HepG2 (cell line): ENCODE data around the gene MYRFL. TPM values are rescaled to one million over a fixed set of nuclear protein-coding genes. Genes with fewer than 3 reads are reported as not detected.

Experiments used
- ATAC-seq: fragments of 200-7000 bp; cut with Tn5 transposase; 3 replicates; pipeline ENCODE4 v1.9.1; 2020; ENCODE audit warnings: mild to moderate bottlenecking, moderate library complexity
- BruUV-seq: library from RNA; stranded (reverse); fragments of 400-500 nt; replicated peaks from 2 replicates; lab custom pipeline; 2021; lab: Mats Ljungman, UMichigan
- CTCF ChIA-PET: fragments of 300-600 bp; formaldehyde crosslinking; extraction: SDS; loops from one replicate; lab custom pipeline; 2021; ENCODE audit warnings: low total read pairs, inconsistent platforms, low intra/inter-chr PET ratio; lab: Yijun Ruan, JAX
- POLR2A ChIA-PET: fragments of 350-600 bp; sonication (Branson Sonifier 250); formaldehyde crosslinking; loops from one replicate; lab custom pipeline; 2020; ENCODE audit warnings: antibody characterized with exemption, inconsistent platforms; lab: Yijun Ruan, JAX
- DNase-seq: peaks from one replicate; pipeline ENCODE4 v3.0.0-alpha.2; 2015; ENCODE audit warnings: low spot score
- FAIRE-seq: peaks from 3 replicates; lab custom pipeline; 2011; peaks lifted over from hg19 to GRCh38; lab: Jason Lieb, UNC
- H2AFZ ChIP-seq: one replicate; pipeline ENCODE4 v1.6.1; 2011; ENCODE audit warnings: low read length, inconsistent platforms
- H3K27ac ChIP-seq: fragments of 300-600 bp; 3 replicates; pipeline ENCODE4 v1.8.0; 2011; ENCODE audit warnings: mixed run types, mild to moderate bottlenecking, mixed read lengths, low read length, inconsistent platforms; ENCODE audit not compliant: insufficient read depth; ENCODE audit errors: extremely low read length
- H3K27me3 ChIP-seq, 2 experiments: fragments of 200-600 bp in 1 of 2; 2 replicates in 1 of 2; 3 replicates in 1 of 2; pipeline versions ENCODE4 v1.6.0 to v1.8.0; 2011; ENCODE audit warnings: low read length in 2 of 2, mild to moderate bottlenecking in 2 of 2, moderate library complexity in 2 of 2, inconsistent platforms in 1 of 2; ENCODE audit not compliant: insufficient read depth in 2 of 2, control insufficient read depth in 1 of 2
- H3K36me3 ChIP-seq, 2 experiments: fragments of 200-600 bp in 1 of 2; replicated peaks in 1 of 2; 2 replicates in 1 of 2; 3 replicates in 1 of 2; pipeline versions ENCODE4 v1.5.1 to v1.8.0; 2011; ENCODE audit warnings: low read length in 2 of 2, inconsistent platforms in 1 of 2; ENCODE audit not compliant: insufficient read depth in 2 of 2, control insufficient read depth in 1 of 2
- H3K4me1 ChIP-seq: 2 replicates; pipeline ENCODE4 v1.5.1; 2012; ENCODE audit warnings: low read length, inconsistent platforms; ENCODE audit not compliant: insufficient read depth
- H3K4me2 ChIP-seq: 2 replicates; pipeline ENCODE4 v1.6.0; 2011; ENCODE audit warnings: low read depth, low read length, inconsistent platforms
- H3K4me3 ChIP-seq, 3 experiments: fragments of 200-600 bp in 1 of 3; sonication (generic), shearing (Covaris generic) in 1 of 3; replicated peaks in 1 of 3; 2 replicates each; pipeline ENCODE4 v1.5.1; 2011 to 2016; ENCODE audit warnings: low read length in 3 of 3, inconsistent platforms in 2 of 3, low read depth in 2 of 3, mild to moderate bottlenecking in 2 of 3, control low read depth in 1 of 3, mixed read lengths in 1 of 3; ENCODE audit not compliant: insufficient read depth in 1 of 3
- H3K79me2 ChIP-seq: one replicate; pipeline ENCODE4 v1.6.1; 2011; ENCODE audit warnings: low read length, inconsistent platforms; ENCODE audit not compliant: insufficient read depth
- H3K9ac ChIP-seq: 2 replicates; pipeline ENCODE4 v1.6.0; 2011; ENCODE audit warnings: mild to moderate bottlenecking, low read depth, low read length, inconsistent platforms; ENCODE audit not compliant: insufficient read depth
- H3K9me3 ChIP-seq: 2 replicates; pipeline ENCODE4 v1.5.1; 2012; ENCODE audit warnings: mild to moderate bottlenecking, low read length
- H4K20me1 ChIP-seq: 2 replicates; pipeline ENCODE4 v1.6.0; 2011; ENCODE audit warnings: inconsistent platforms, mild to moderate bottlenecking, low read length, moderate library complexity; ENCODE audit not compliant: insufficient read depth
- HOXA3 ChIP-seq: sonication (generic); formaldehyde crosslinking; IDR thresholded peaks from 2 replicates; pipeline ENCODE4 v1.5.0; 2020; ENCODE audit warnings: missing genetic modification reagents
- HOXA5 ChIP-seq: sonication (generic); formaldehyde crosslinking; IDR thresholded peaks from 2 replicates; pipeline ENCODE4 v1.4.0; 2020; ENCODE audit warnings: missing genetic modification reagents
- IRF2 ChIP-seq: IDR thresholded peaks from 2 replicates; pipeline ENCODE4 v1.6.1; 2018; ENCODE audit warnings: missing genetic modification reagents, missing compliant biosample characterization
- KDM5A ChIP-seq: fragments of 200-600 bp; sonication (generic); IDR thresholded peaks from 2 replicates; pipeline ENCODE4 v1.7.0; 2018; ENCODE audit warnings: antibody characterized with exemption, mild to moderate bottlenecking, low read length, borderline replicate concordance
- KDM5B ChIP-seq: sonication (generic); formaldehyde crosslinking; IDR thresholded peaks from 2 replicates; pipeline ENCODE4 v1.4.0; 2020; ENCODE audit warnings: missing genetic modification reagents, mild to moderate bottlenecking, borderline replicate concordance
- MED13 ChIP-seq: sonication (generic); formaldehyde crosslinking; IDR thresholded peaks from 2 replicates; pipeline ENCODE4 v1.5.0; 2020; ENCODE audit warnings: missing genetic modification reagents
- MEIS1 ChIP-seq: sonication (generic); formaldehyde crosslinking; IDR thresholded peaks from 2 replicates; pipeline ENCODE4 v1.9.0; 2021; ENCODE audit warnings: mild to moderate bottlenecking, missing genetic modification reagents, moderate library complexity, borderline replicate concordance
- NR1H2 ChIP-seq: sonication (generic); formaldehyde crosslinking; IDR thresholded peaks from 2 replicates; pipeline ENCODE4 v1.8.1; 2022; ENCODE audit warnings: low read depth, missing genetic modification reagents, borderline replicate concordance
- PBX3 ChIP-seq: sonication (generic); formaldehyde crosslinking; IDR thresholded peaks from 2 replicates; pipeline ENCODE4 v1.8.1; 2023; ENCODE audit warnings: missing genetic modification reagents, inconsistent platforms, borderline replicate concordance
- PHF5A ChIP-seq: IDR thresholded peaks from one replicate; pipeline ENCODE4 v1.6.1; 2018; ENCODE audit warnings: low read depth, missing genetic modification reagents; ENCODE audit not compliant: unreplicated experiment
- PRMT3 ChIP-seq: sonication (generic); formaldehyde crosslinking; IDR thresholded peaks from 2 replicates; pipeline ENCODE4 v1.8.1; 2022; ENCODE audit warnings: low read depth, mild to moderate bottlenecking, moderate library complexity, missing genetic modification reagents, borderline replicate concordance
- ZNF224 ChIP-seq: sonication (generic); formaldehyde crosslinking; IDR thresholded peaks from 2 replicates; pipeline ENCODE4 v1.5.0; 2020; ENCODE audit warnings: mild to moderate bottlenecking, missing genetic modification reagents
- ZNF343 ChIP-seq: sonication (generic); formaldehyde crosslinking; IDR thresholded peaks from 2 replicates; pipeline ENCODE4 v1.4.0; 2020; ENCODE audit warnings: mild to moderate bottlenecking, missing genetic modification reagents
- ZNF543 ChIP-seq: sonication (generic); formaldehyde crosslinking; IDR thresholded peaks from 2 replicates; pipeline ENCODE4 v1.4.0; 2020; ENCODE audit warnings: mild to moderate bottlenecking, missing genetic modification reagents
- ZNF83 ChIP-seq: sonication (generic); formaldehyde crosslinking; IDR thresholded peaks from 2 replicates; pipeline ENCODE4 v1.4.0; 2020; ENCODE audit warnings: missing genetic modification reagents, mild to moderate bottlenecking, borderline replicate concordance
- WGBS: methylation state at CpG from one replicate; pipeline ENCODE4 v1.1.6; 2017; ENCODE audit warnings: low lambda C conversion rate; 5-methylcytosine and 5-hydroxymethylcytosine counted together
- in situ Hi-C: cut with HindIII; loops from 2 replicates; pipeline ENCODE4 v1.10.0; 2017; ENCODE audit warnings: low pct_unique_long_range_greater_than_20kb; ENCODE audit not compliant: extremely low pct_ligation_motif_present
- intact Hi-C: fragments of 100-400 bp; cut with micrococcal nuclease; formaldehyde crosslinking; loops from one replicate; pipeline ENCODE4 v1.10.0; 2022; ENCODE audit not compliant: unreplicated experiment
- polyA plus RNA-seq, 8 experiments: library from polyadenylated mRNA; depleted of rRNA in 3 of 8; stranded (reverse) in 7 of 8; unstranded in 1 of 8; fragments of >200 nt; fragmentation: Illumina TruSeq in 4 of 8; extraction: Trizol in 4 of 8; gene quantifications; 2 replicates each; pipeline versions ENCODE4 v1.2.1 to v1.2.3, GENCODE V29; 2011 to 2016; ENCODE audit warnings: low read depth in 4 of 8, missing spikeins in 1 of 8, mixed read lengths in 1 of 8; ENCODE audit not compliant: insufficient read depth in 1 of 8
- total RNA-seq, 5 experiments: library from RNA; depleted of rRNA; stranded (reverse); fragments of >200 nt; fragmentation: Illumina TruSeq; extraction: Trizol; gene quantifications; 2 replicates each; pipeline ENCODE4 v1.2.3, GENCODE V29; 2016; ENCODE audit warnings: low read depth in 1 of 5
- TF ChIP-seq, protein P1 (sequence below), 2 experiments: sonication (generic) in 1 of 2; formaldehyde crosslinking in 1 of 2; IDR thresholded peaks; 2 replicates each; pipeline versions ENCODE4 v1.6.1 to v1.9.0; 2014 to 2022; ENCODE audit warnings: antibody characterized with exemption in 1 of 2, borderline replicate concordance in 1 of 2, inconsistent platforms in 1 of 2, low read depth in 1 of 2, missing genetic modification reagents in 1 of 2

The MYRFL gene
- total and polyA plus RNA-seq, 2 of the 13 experiments (the other 11 are each of a cell fraction or from before 2014, with no cell fraction given): 0.09 to 0.11 TPM

- TF ChIP-seq, protein P1, sequence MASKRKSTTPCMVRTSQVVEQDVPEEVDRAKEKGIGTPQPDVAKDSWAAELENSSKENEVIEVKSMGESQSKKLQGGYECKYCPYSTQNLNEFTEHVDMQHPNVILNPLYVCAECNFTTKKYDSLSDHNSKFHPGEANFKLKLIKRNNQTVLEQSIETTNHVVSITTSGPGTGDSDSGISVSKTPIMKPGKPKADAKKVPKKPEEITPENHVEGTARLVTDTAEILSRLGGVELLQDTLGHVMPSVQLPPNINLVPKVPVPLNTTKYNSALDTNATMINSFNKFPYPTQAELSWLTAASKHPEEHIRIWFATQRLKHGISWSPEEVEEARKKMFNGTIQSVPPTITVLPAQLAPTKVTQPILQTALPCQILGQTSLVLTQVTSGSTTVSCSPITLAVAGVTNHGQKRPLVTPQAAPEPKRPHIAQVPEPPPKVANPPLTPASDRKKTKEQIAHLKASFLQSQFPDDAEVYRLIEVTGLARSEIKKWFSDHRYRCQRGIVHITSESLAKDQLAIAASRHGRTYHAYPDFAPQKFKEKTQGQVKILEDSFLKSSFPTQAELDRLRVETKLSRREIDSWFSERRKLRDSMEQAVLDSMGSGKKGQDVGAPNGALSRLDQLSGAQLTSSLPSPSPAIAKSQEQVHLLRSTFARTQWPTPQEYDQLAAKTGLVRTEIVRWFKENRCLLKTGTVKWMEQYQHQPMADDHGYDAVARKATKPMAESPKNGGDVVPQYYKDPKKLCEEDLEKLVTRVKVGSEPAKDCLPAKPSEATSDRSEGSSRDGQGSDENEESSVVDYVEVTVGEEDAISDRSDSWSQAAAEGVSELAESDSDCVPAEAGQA (IDR thresholded peaks at IDR 0.05; ENCODE audit: low read depth): no peak
- TF ChIP-seq, protein P1 (CRISPR knock-in tag; IDR thresholded peaks at IDR 0.05; ENCODE audit: borderline replicate concordance): no peak
- no peak for TF ChIP-seq ZNF224 (CRISPR knock-in tag)
Observed at GRCh38 chr12:69996722-69997121, 171.7 kb downstream of the MYRFL start (continued).

DNA sequence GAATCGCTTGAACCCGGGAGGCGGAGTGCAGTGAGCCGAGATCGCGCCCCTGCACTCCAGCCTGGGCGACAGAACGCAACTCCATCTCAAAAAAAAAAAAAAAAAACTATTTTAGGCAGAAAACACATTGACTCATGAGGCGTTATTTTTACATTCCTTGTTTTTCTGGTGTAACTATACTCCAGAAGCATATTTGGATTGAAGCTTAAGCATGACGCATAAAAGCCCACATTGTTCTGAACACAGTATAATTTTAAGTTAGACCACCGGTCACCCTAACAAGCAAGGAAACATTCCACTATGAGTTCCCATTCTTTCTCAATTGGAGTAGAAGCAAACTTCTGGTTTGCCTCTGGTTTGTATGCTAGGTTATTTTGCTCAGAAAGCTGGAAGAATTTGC lies 173.0 kb downstream of the MYRFL start:
- 43% methylated on average over 11 of the region's 11 CpGs for WGBS
- peaks cover 0 to 3% of the 10 kb centered on the region in 2 experiments; a peak in 1 of 5 replicates for H3K27me3 ChIP-seq
- no peaks in the 10 kb centered on the region for H3K4me1 ChIP-seq
- ATAC-seq: no peak
- intact Hi-C loops: no loop called here
- no peak for DNase-seq
- no peaks in the 10 kb centered on the region for H4K20me1 ChIP-seq
- H3K27ac ChIP-seq: no peak overlapping the region
- ChIA-PET CTCF (no interaction called here), POLR2A (no interaction called here)
- BruUV-seq: no TSS peak
- in situ Hi-C loops: no loop called here
- no peak overlapping the region for H2AFZ ChIP-seq
- H3K4me3 ChIP-seq: no peak overlapping the region
- FAIRE-seq: no peak
- no peak overlapping the region for H3K9ac ChIP-seq
- no peaks in the 10 kb centered on the region for H3K9me3 ChIP-seq
- H3K79me2 ChIP-seq: no peaks in the 10 kb centered on the region
- H3K36me3 ChIP-seq: no peaks in the 10 kb centered on the region
- no peak overlapping the region for H3K4me2 ChIP-seq
- TF ChIP-seq ZNF83 (CRISPR knock-in tag) (no peak), KDM5A (no peak), NR1H2 (no peak), MED13 (CRISPR knock-in tag) (no peak), HOXA5 (CRISPR knock-in tag) (no peak), ZNF343 (CRISPR knock-in tag) (no peak), HOXA3 (no peak), ZNF543 (CRISPR knock-in tag) (no peak), PBX3 (CRISPR knock-in tag) (no peak), PHF5A (no peak), PRMT3 (CRISPR knock-in tag) (no peak), KDM5B (CRISPR knock-in tag) (no peak), MEIS1 (CRISPR knock-in tag) (no peak), IRF2 (CRISPR knock-in tag) (no peak)
